BJ (cell line): ENCODE data around the gene ESCO1. TPM values are rescaled to one million over a fixed set of nuclear protein-coding genes. Genes with fewer than 3 reads are reported as not detected.

Source experiments
- CTCF ChIA-PET: fragments of 350-600 bp; formaldehyde crosslinking; extraction: SDS; loops from one replicate; lab custom pipeline; 2021; ENCODE audit warnings: antibody characterized with exemption, inconsistent platforms; lab: Yijun Ruan, JAX
- POLR2A ChIA-PET: fragments of 300-600 bp; sonication (Branson Sonifier 250); formaldehyde crosslinking; extraction: SDS; loops from one replicate; lab custom pipeline; 2021; ENCODE audit warnings: antibody characterized with exemption; lab: Charles Lee
- DNase-seq: peaks from one replicate; pipeline ENCODE4 v3.0.0-alpha.2; 2011; ENCODE audit warnings: low read depth
- H3K27me3 ChIP-seq: 2 replicates; pipeline ENCODE4 v1.6.0; 2011; ENCODE audit warnings: low read length; ENCODE audit not compliant: control insufficient read depth, insufficient read depth
- H3K36me3 ChIP-seq: 2 replicates; pipeline ENCODE4 v1.5.1; 2011; ENCODE audit warnings: low read length; ENCODE audit not compliant: control insufficient read depth, insufficient read depth
- H3K4me3 ChIP-seq: 2 replicates; pipeline ENCODE4 v1.5.1; 2011; ENCODE audit warnings: low read depth, mild to moderate bottlenecking, control low read depth, low read length
- CTCF ChIP-seq: IDR thresholded peaks from 2 replicates; pipeline ENCODE4 v1.5.1; 2011; ENCODE audit warnings: low read depth, mild to moderate bottlenecking, control low read depth, inconsistent platforms, low read length, moderate library complexity; ENCODE audit not compliant: insufficient read depth
- polyA plus RNA-seq: library from polyadenylated mRNA; depleted of rRNA; stranded (reverse); fragments of >200 nt; gene quantifications from 2 replicates; pipeline ENCODE4 v1.2.3, GENCODE V29; 2011; rRNA removed

The ESCO1 gene
- polyA plus RNA-seq, 1 experiment = 2.0 TPM

GRCh38 chr18:21481739-21482138 is 118.8 kb downstream of the ESCO1 start:
- Histone ChIP-seq H3K4me3 (no peak overlapping the region), H3K27me3 (no peaks in the 10 kb centered on the region), H3K36me3 (no peaks in the 10 kb centered on the region)
- TF ChIP-seq CTCF = no peak
- DNase-seq = no peak
- ChIA-PET POLR2A (no interaction called here), CTCF (interaction anchor here (0.8 to 1.7 kb wide), 3 partner anchors 10 to 37 kb away, joined by 3 to 4 read pairs (median 4); no protein-coding TSS in a partner anchor)

- ChIA-PET CTCF (interaction anchor here (0.9 to 1.5 kb wide), 2 partner anchors 10 to 35 kb away, joined by 3 to 5 read pairs; no protein-coding TSS in a partner anchor), POLR2A (no interaction called here)
- no peak for DNase-seq
- Histone ChIP-seq H3K4me3 (no peak overlapping the region), H3K27me3 (no peaks in the 10 kb centered on the region), H3K36me3 (no peaks in the 10 kb centered on the region)
- TF ChIP-seq CTCF = no peak
These were observed 120.8 kb downstream of the ESCO1 start for GRCh38 chr18:21479721-21480120.

Other genes starting within 250 kb of the ESCO1 start
- gene SNRPD1, start 11.6 kb upstream of the ESCO1 start, polyA plus RNA-seq = 5.8 and 37.9 TPM in 2 replicates
- 2.8 and 3.3 TPM in 2 replicates for gene ABHD3, start 104.1 kb upstream of the ESCO1 start, polyA plus RNA-seq
- 10.0 and 18.7 TPM in 2 replicates for gene MIB1, start 140.1 kb upstream of the ESCO1 start, polyA plus RNA-seq